Measurements from ENCODE around the gene SULF2. TPM values are rescaled to one million over a fixed set of nuclear protein-coding genes. Genes with fewer than 3 reads are reported as not detected.

SULF2 gene
- total RNA-seq, 2 donors from 2014 or later: 37.2 to 55.1 TPM

GRCh38 chr20:47727909-47728361 is 57.3 kb downstream of the SULF2 start:
- intact Hi-C loops (cut with DNase I): loop anchor here in 1 of 2 donors (2.0 kb wide), 1 partner anchor 893 kb away; no protein-coding TSS in a partner anchor
- DNase-seq: no peak
- peak in 1 of 2 donors; percentile 17 for ATAC-seq

- DNase-seq (peak; percentile 54), ATAC-seq (peak; percentile 60 to 79)
- intact Hi-C loops (cut with DNase I): loop anchor here in 1 of 2 donors (2.0 kb wide), 1 partner anchor 893 kb away; no protein-coding TSS in a partner anchor
Measured at GRCh38 chr20:47727170-47727880, 58.0 kb downstream of the SULF2 start.

GRCh38 chr20:47726632-47727031 is 58.6 kb downstream of the SULF2 start:
- DNase-seq: no peak
- intact Hi-C loops (cut with DNase I): loop anchor here in 1 of 2 donors (2.0 kb wide), 1 partner anchor 894 kb away; no protein-coding TSS in a partner anchor
- ATAC-seq: no peak

- intact Hi-C loops (cut with DNase I): no loop called here
- peak; percentile 78 for DNase-seq
- ATAC-seq: peak; percentile 55 to 63
Measured at GRCh38 chr20:47725248-47725973, 59.9 kb downstream of the SULF2 start.

- intact Hi-C loops (cut with DNase I): no loop called here
- no peak for ATAC-seq
- no peak for DNase-seq
Measured at GRCh38 chr20:47724910-47725247, 60.4 kb downstream of the SULF2 start.

- DNase-seq: no peak
- no peak for ATAC-seq
- intact Hi-C loops (cut with DNase I): no loop called here
Measured at GRCh38 chr20:47724396-47724795, 60.9 kb downstream of the SULF2 start.

- DNase-seq (no peak), ATAC-seq (no peak)
- intact Hi-C loops (cut with DNase I): no loop called here
Measured at GRCh38 chr20:47723322-47723721, 62.0 kb downstream of the SULF2 start.

GRCh38 chr20:47720636-47721427 is 64.4 kb downstream of the SULF2 start:
- DNase-seq (no peak), ATAC-seq (peak in 1 of 2 donors; percentile 23)
- intact Hi-C loops (cut with DNase I): no loop called here

GRCh38 chr20:47719625-47720024 is 65.7 kb downstream of the SULF2 start:
- peak in 1 of 2 donors; percentile 47 for ATAC-seq
- intact Hi-C loops (cut with DNase I): no loop called here
- no peak for DNase-seq

GRCh38 chr20:47719211-47719610 is 66.1 kb downstream of the SULF2 start:
- ATAC-seq: no peak
- DNase-seq: no peak
- intact Hi-C loops (cut with DNase I): no loop called here

GRCh38 chr20:47718398-47718797 is 66.9 kb downstream of the SULF2 start:
- intact Hi-C loops (cut with DNase I): no loop called here
- ATAC-seq: no peak
- no peak for DNase-seq

- ATAC-seq: no peak
- intact Hi-C loops (cut with DNase I): no loop called here
Measured at GRCh38 chr20:47717421-47717820, 67.9 kb downstream of the SULF2 start.

GRCh38 chr20:47713878-47714450 is 71.3 kb downstream of the SULF2 start:
- intact Hi-C loops (cut with DNase I): no loop called here
- ATAC-seq: peak; percentile 47 to 77
- DNase-seq: peak; percentile 73

More at GRCh38 chr20:47717421-47717820, 67.9 kb downstream of the SULF2 start:
- no peak for DNase-seq

- intact Hi-C loops (cut with DNase I): no loop called here
- no peak for ATAC-seq
- no peak for DNase-seq
Measured at GRCh38 chr20:47713163-47713562, 72.1 kb downstream of the SULF2 start.

GRCh38 chr20:47711046-47711752 is 74.1 kb downstream of the SULF2 start:
- DNase-seq (no peak), ATAC-seq (no peak)
- intact Hi-C loops (cut with DNase I): no loop called here

GRCh38 chr20:47710665-47711045 is 74.6 kb downstream of the SULF2 start:
- intact Hi-C loops (cut with DNase I): no loop called here
- ATAC-seq: no peak

GRCh38 chr20:47708953-47709833 is 76.1 kb downstream of the SULF2 start:
- ATAC-seq (no peak), DNase-seq (no peak)
- intact Hi-C loops (cut with DNase I): no loop called here

More at GRCh38 chr20:47710665-47711045, 74.6 kb downstream of the SULF2 start:
- DNase-seq: no peak

Measured in left cardiac atrium (tissue), 4 donors.